ENCODE results near the gene INS. TPM values are rescaled to one million over a fixed set of nuclear protein-coding genes. Genes with fewer than 3 reads are reported as not detected.
"Not testable (repeated sequence)": the region's sequence is repeated elsewhere in the genome, so short reads cannot be mapped to it uniquely, and the experiment has no call there.

The INS gene
- polyA plus RNA-seq, 1 experiment, result not detected

DNA sequence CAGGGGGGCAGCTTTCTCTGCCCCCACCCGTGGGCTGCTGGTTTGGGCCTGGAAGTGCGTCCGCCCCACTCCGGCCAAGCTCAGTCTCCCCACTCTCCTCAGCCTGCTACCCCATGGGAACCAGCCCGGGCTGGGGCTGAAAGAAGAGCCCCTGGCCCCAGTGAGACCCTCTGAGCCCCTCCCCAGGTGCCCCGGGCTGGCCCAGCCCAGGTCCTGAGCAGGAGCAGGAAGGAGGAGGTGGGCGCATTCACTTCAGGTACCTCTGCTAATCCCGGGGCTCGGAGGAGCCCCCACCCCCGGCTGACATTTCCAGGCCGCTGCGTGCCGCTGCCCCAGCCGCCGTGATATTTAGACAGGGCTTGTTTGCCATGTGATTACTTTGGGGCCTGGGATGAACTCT lies 19.3 kb upstream of the INS start:
- no peak for DNase-seq (ENCODE audit: low read depth)
- no peaks in the 10 kb centered on the region; the same call in 1 of the 2 replicates for H3K27me3 ChIP-seq (ENCODE audit: control insufficient read depth, insufficient read depth, low read length)
- POLR2A ChIA-PET, result no interaction called here
- H3K4me3 ChIP-seq (ENCODE audit: low read depth, low read length), result no peak overlapping the region
- H3K36me3 ChIP-seq (ENCODE audit: control insufficient read depth, insufficient read depth, low read length), result no peaks in the 10 kb centered on the region
- TF ChIP-seq, protein P1, sequence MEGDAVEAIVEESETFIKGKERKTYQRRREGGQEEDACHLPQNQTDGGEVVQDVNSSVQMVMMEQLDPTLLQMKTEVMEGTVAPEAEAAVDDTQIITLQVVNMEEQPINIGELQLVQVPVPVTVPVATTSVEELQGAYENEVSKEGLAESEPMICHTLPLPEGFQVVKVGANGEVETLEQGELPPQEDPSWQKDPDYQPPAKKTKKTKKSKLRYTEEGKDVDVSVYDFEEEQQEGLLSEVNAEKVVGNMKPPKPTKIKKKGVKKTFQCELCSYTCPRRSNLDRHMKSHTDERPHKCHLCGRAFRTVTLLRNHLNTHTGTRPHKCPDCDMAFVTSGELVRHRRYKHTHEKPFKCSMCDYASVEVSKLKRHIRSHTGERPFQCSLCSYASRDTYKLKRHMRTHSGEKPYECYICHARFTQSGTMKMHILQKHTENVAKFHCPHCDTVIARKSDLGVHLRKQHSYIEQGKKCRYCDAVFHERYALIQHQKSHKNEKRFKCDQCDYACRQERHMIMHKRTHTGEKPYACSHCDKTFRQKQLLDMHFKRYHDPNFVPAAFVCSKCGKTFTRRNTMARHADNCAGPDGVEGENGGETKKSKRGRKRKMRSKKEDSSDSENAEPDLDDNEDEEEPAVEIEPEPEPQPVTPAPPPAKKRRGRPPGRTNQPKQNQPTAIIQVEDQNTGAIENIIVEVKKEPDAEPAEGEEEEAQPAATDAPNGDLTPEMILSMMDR (IDR thresholded peaks at IDR 0.05; ENCODE audit: insufficient read depth, low read depth, low read length), result no peak
- CTCF ChIA-PET, result interaction anchor here (0.6 kb wide), 1 partner anchor 240 kb away, joined by 3 read pairs; no protein-coding TSS in a partner anchor

DNA sequence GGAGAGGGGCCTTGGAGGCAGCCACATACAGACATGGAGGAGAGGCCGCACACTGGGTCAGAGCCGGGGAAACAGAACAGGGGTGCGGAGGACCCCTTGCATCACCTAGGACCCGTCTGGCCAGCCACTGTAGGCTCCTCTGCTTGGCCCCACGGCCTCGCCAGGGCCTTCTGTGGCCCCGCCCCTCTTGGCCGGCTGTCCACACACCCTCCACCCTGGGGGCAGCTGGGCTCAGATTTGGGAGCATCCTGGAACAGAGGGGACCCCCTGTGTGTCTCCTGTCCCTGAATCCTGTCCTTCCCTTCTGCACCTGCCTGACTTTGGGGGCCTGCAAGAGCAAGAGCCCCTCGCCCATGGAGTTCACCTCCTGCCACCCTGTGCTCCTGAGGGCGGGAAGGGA lies 18.5 kb upstream of the INS start:
- DNase-seq (ENCODE audit: low read depth), result no peak
- CTCF ChIA-PET, result interaction anchor here (1.6 kb wide), 1 partner anchor 241 kb away, joined by 9 read pairs; no protein-coding TSS in a partner anchor
- TF ChIP-seq, protein P1 (IDR thresholded peaks at IDR 0.05; ENCODE audit: insufficient read depth, low read depth, low read length), result no peak

DNA sequence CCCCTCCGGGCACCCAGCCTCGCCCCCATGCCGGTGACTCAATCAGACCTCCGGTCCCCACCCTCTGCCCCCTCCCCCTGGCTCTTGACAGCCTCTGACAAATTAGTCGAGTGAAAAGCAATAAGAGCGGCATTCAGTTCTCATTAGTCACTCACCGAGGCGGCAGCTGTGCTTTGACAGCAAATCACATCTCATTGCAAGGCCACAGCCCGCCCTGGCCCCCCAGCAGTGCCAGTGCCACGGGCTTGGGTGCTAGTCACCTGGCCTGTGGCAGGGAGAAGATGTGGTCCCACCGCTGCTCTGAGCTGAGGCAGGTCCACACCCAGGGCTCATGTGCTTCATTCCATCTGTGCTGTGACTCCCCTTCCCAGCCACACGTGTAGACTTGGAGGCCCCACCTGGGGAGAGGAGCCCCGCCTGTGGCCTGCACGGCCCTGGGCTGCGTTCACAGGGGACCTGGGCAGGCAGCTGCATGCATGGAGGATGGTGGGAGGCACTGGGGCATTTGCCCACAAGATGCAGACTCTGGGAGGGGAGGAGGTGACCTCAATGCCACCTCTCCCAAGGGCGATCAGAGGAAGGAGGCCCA lies 18.0 kb upstream of the INS start:
- no peak for DNase-seq (ENCODE audit: low read depth)
- CTCF ChIA-PET, result interaction anchor here (1.1 to 1.6 kb wide), 4 partner anchors 11 to 241 kb away, joined by 3 to 9 read pairs (median 4); no protein-coding TSS in a partner anchor
- POLR2A ChIA-PET, result no interaction called here
- H3K4me3 ChIP-seq (ENCODE audit: low read depth, low read length), result no peak overlapping the region
- H3K27me3 ChIP-seq (ENCODE audit: control insufficient read depth, insufficient read depth, low read length), result no peaks in the 10 kb centered on the region
- TF ChIP-seq, protein P1 (IDR thresholded peaks at IDR 0.05; ENCODE audit: insufficient read depth, low read depth, low read length), result no peak
- H3K36me3 ChIP-seq (ENCODE audit: control insufficient read depth, insufficient read depth, low read length), result no peaks in the 10 kb centered on the region

More for the DNA sequence above, 18.5 kb upstream of the INS start:
- POLR2A ChIA-PET, result no interaction called here
- Histone ChIP-seq H3K4me3 (ENCODE audit: low read depth, low read length) (no peak overlapping the region), H3K27me3 (ENCODE audit: control insufficient read depth, insufficient read depth, low read length) (no peaks in the 10 kb centered on the region), H3K36me3 (ENCODE audit: control insufficient read depth, insufficient read depth, low read length) (no peaks in the 10 kb centered on the region)

DNA sequence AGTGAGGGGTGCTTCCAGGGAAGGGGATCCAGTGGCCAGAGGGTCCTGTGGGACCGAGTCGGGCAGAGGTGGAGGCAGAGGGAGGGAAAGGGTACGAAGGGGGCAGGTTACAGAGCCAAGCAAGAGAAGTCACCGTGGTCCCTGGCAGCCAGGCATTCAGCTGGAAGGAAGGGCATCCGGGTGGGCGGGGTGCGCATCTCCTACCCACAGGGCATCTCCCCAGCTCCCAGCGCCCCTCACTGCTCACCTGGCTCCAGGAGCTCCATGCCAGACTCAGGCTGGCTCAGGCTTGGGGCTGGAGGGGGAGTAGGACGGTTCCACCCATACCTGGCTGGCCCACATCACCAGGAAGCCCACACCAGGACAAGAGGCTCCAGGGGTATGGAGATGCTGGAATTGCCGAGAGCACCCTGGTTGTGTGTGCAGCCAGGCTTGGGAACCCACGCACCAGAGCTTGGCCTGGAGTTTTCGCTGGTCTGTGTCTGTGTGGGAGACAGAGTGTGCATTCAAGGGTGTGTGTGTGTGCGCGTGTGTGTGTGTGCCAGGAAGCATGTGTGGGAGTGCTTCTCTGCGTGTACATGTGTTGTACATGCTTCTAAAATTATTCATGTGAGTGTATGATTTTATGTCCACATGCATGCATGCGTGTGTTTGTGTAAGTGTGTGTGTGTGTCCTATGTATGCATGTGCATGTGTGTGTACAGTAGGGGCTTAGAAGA lies 17.2 kb upstream of the INS start:
- H3K27me3 ChIP-seq (ENCODE audit: control insufficient read depth, insufficient read depth, low read length); DNase-seq (ENCODE audit: low read depth); H3K4me3 ChIP-seq (ENCODE audit: low read depth, low read length); POLR2A ChIA-PET; H3K36me3 ChIP-seq (ENCODE audit: control insufficient read depth, insufficient read depth, low read length): not testable (repeated sequence)
- CTCF ChIA-PET, result interaction anchor here (1.1 to 1.6 kb wide), 4 partner anchors 11 to 242 kb away, joined by 3 to 9 read pairs (median 4); no protein-coding TSS in a partner anchor

DNA sequence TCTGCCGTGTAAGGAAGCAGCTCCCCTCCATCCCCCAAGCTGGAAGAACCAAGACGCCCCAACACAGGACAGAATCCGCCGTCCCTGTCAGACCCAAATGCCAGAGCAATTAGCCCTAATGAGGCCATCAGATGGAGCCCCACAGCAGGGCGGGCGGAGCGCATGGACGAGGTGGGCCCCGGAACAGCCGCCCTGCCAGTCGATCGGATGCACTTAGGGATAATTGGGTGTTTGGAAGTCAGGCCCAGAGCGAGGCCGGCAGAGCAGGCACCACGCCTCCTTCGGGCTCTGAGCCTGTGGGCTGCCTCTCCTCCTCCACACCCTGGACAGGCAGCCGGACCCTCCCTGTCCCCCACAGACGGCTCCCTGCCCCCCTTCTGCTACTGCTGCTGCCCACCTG lies 16.1 kb upstream of the INS start:
- POLR2A ChIA-PET, result no interaction called here
- no peak overlapping the region for H3K4me3 ChIP-seq (ENCODE audit: low read depth, low read length)
- TF ChIP-seq, protein P1 (IDR thresholded peaks at IDR 0.05; ENCODE audit: insufficient read depth, low read depth, low read length), result no peak
- CTCF ChIA-PET, result no interaction called here
- no peak for DNase-seq (ENCODE audit: low read depth)
- H3K36me3 ChIP-seq (ENCODE audit: control insufficient read depth, insufficient read depth, low read length), result no peaks in the 10 kb centered on the region
- no peaks in the 10 kb centered on the region for H3K27me3 ChIP-seq (ENCODE audit: control insufficient read depth, insufficient read depth, low read length)
